ENCODE data around the gene TNFRSF11A.

TNFRSF11A gene

DNA sequence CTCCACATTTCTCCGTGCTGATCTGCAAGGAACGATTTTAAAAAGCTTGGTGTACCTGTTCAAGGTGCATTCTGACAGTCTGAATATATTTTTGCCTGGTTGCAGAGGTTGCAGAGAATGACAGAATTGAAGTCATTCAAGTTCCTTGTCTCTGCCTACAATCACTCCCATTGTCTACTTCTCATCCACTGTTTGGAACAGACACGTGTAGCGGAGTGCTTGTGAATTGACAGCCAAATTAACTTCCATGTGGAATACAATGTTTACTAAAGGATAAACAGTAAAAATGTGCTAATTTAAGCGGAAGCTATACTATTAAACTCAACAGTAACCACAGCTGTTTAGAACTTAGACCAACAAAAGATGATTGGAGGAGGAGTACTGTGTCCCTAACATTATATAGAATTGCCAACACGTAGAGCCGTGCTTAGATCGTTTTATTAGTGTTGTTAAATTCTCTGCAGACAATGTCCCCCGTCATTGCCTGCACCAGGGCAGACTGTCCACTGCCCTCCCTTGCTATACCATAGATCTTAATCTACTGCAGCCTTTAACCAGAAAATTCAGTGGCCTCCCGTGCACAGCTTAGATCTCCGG is 110.4 kb downstream of the TNFRSF11A start:
- Histone ChIP-seq H2AFZ (ENCODE audit: low read depth, low read length) (no peak overlapping the region), H4K20me1 (ENCODE audit: insufficient read depth, low read length) (no peaks in the 10 kb centered on the region; the same call in 1 of the 2 replicates), H3K4me3 (ENCODE audit: low read depth in 1 of 2, low read length in 2 of 2) (no peak overlapping the region), H3K4me2 (ENCODE audit: insufficient read depth, low read length) (no peak overlapping the region), H3K36me3 (ENCODE audit: insufficient read depth, low read length) (no peaks in the 10 kb centered on the region), H3K9ac (ENCODE audit: low read depth, low read length) (no peak overlapping the region), H3K4me1 (ENCODE audit: insufficient read depth, low read length) (no peaks in the 10 kb centered on the region), H3K27ac (ENCODE audit: low read length) (no peak overlapping the region), H3K79me2 (ENCODE audit: insufficient read depth, low read length) (no peaks in the 10 kb centered on the region), H3K9me3 (ENCODE audit: insufficient read depth, low read length, severe bottlenecking) (no peaks in the 10 kb centered on the region), H3K27me3 (ENCODE audit: insufficient read depth, low read length, poor library complexity) (peaks cover 11% of the 10 kb centered on the region)
- ATAC-seq (ENCODE audit: insufficient read depth, low read depth) (no peak), DNase-seq (no peak)
- TF ChIP-seq, protein P1, sequence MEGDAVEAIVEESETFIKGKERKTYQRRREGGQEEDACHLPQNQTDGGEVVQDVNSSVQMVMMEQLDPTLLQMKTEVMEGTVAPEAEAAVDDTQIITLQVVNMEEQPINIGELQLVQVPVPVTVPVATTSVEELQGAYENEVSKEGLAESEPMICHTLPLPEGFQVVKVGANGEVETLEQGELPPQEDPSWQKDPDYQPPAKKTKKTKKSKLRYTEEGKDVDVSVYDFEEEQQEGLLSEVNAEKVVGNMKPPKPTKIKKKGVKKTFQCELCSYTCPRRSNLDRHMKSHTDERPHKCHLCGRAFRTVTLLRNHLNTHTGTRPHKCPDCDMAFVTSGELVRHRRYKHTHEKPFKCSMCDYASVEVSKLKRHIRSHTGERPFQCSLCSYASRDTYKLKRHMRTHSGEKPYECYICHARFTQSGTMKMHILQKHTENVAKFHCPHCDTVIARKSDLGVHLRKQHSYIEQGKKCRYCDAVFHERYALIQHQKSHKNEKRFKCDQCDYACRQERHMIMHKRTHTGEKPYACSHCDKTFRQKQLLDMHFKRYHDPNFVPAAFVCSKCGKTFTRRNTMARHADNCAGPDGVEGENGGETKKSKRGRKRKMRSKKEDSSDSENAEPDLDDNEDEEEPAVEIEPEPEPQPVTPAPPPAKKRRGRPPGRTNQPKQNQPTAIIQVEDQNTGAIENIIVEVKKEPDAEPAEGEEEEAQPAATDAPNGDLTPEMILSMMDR (IDR thresholded peaks at IDR 0.05; ENCODE audit: borderline replicate concordance, extremely low read depth, low read length, poor library complexity, severe bottlenecking): no peak
- no peak for TF ChIP-seq EZH2 (IDR thresholded peaks at IDR 0.05; ENCODE audit: borderline replicate concordance, low read depth, low read length, severe bottlenecking)

DNA sequence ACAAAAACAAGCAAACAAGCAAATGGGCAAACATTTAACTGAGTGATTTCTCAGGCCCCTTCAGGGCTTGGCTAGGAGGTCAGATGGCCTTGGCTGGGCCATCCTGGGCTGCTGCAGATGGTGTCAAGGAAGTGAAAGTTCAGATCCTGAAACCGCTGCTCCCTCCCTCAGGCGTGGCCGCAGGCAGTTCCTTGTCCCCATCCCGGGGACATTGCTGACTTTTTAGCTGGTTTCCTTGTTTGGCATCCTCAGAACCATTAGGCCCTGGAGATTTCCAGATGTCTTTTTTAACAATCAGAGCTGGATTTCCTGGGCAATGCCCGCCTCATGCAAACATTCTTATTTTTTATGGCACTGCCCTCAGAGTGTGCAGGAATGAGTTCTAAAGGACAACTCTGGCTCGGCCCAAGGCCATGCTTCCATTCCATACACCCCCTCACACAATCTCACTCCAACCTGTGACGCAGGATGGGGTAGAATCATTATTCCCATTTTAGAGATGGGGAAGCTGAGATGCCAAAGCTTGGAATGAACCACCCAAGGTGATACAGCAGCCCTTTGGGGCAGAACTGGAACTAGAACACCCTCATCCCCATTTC is 111.6 kb downstream of the TNFRSF11A start:
- DNase-seq (no peak), ATAC-seq (ENCODE audit: insufficient read depth, low read depth) (no peak)
- Histone ChIP-seq H4K20me1 (ENCODE audit: insufficient read depth, low read length) (no peaks in the 10 kb centered on the region; the same call in 1 of the 2 replicates), H3K9me3 (ENCODE audit: insufficient read depth, low read length, severe bottlenecking) (no peaks in the 10 kb centered on the region), H3K79me2 (ENCODE audit: insufficient read depth, low read length) (no peaks in the 10 kb centered on the region), H2AFZ (ENCODE audit: low read depth, low read length) (no peak overlapping the region), H3K36me3 (ENCODE audit: insufficient read depth, low read length) (no peaks in the 10 kb centered on the region), H3K27me3 (ENCODE audit: insufficient read depth, low read length, poor library complexity) (peaks cover 11% of the 10 kb centered on the region), H3K4me3 (ENCODE audit: low read depth in 1 of 2, low read length in 2 of 2) (no peak overlapping the region), H3K9ac (ENCODE audit: low read depth, low read length) (no peak overlapping the region), H3K4me2 (ENCODE audit: insufficient read depth, low read length) (no peak overlapping the region), H3K27ac (ENCODE audit: low read length) (no peak overlapping the region), H3K4me1 (ENCODE audit: insufficient read depth, low read length) (no peaks in the 10 kb centered on the region)
- TF ChIP-seq EZH2 (IDR thresholded peaks at IDR 0.05; ENCODE audit: borderline replicate concordance, low read depth, low read length, severe bottlenecking): no peak
- TF ChIP-seq, protein P1 (IDR thresholded peaks at IDR 0.05; ENCODE audit: borderline replicate concordance, extremely low read depth, low read length, poor library complexity, severe bottlenecking): no peak

DNA sequence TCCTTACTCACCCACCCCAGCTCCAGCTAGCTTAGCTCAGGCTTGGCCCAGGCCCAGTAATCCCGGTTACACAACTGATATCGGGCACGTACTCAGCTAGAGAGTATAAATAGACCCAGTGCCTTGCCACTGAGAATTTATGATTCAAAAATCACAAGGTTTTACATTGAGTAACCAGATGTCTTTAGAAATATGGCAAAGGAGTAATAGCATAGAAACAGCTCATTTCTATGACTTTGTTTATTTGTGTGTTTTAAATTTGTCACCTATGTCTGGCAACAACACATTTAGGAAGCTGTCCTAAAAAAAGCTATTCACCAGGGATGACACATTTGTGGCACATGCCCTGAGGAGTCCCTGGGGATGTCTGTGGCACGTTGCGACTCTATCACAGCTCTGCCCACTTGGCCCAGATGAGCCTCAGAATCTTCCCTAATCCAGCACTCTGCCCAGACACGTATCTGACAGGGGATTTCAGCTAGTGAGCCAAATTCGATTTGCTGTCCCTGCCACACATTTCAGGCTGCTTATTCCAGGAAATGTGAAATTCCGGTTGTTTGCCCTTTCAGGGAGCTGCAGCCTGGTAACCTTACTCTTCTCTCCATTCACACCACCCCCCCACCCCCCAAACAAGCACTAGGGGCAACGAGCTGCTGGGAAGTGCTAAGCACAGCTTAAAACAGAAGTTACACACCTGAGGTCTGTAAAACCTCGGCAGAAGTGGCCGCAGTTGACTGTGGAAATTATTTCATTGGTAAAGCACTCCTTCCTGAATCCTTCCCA is 112.3 kb downstream of the TNFRSF11A start:
- H3K4me3 ChIP-seq (ENCODE audit: low read depth in 1 of 2, low read length in 2 of 2): no peak overlapping the region
- H3K4me2 ChIP-seq (ENCODE audit: insufficient read depth, low read length): no peak overlapping the region

More for the DNA sequence above, 112.3 kb downstream of the TNFRSF11A start:
- TF ChIP-seq, protein P1 (IDR thresholded peaks at IDR 0.05; ENCODE audit: borderline replicate concordance, extremely low read depth, low read length, poor library complexity, severe bottlenecking): no peak
- TF ChIP-seq EZH2 (IDR thresholded peaks at IDR 0.05; ENCODE audit: borderline replicate concordance, low read depth, low read length, severe bottlenecking): no peak
- no peaks in the 10 kb centered on the region for H3K79me2 ChIP-seq (ENCODE audit: insufficient read depth, low read length)
- H2AFZ ChIP-seq (ENCODE audit: low read depth, low read length): no peak overlapping the region
- H4K20me1 ChIP-seq (ENCODE audit: insufficient read depth, low read length): no peaks in the 10 kb centered on the region; the same call in 1 of the 2 replicates
- H3K27ac ChIP-seq (ENCODE audit: low read length): no peak overlapping the region
- H3K9me3 ChIP-seq (ENCODE audit: insufficient read depth, low read length, severe bottlenecking): no peaks in the 10 kb centered on the region
- no peak overlapping the region for H3K9ac ChIP-seq (ENCODE audit: low read depth, low read length)
- ATAC-seq (ENCODE audit: insufficient read depth, low read depth) (no peak), DNase-seq (no peak)
- no peaks in the 10 kb centered on the region for H3K36me3 ChIP-seq (ENCODE audit: insufficient read depth, low read length)
- H3K4me1 ChIP-seq (ENCODE audit: insufficient read depth, low read length): no peaks in the 10 kb centered on the region
- peaks cover 11% of the 10 kb centered on the region for H3K27me3 ChIP-seq (ENCODE audit: insufficient read depth, low read length, poor library complexity)
